Kidney (tissue), 14 donors: Measurements from ENCODE around the gene SH2D7. TPM values are rescaled to one million over a fixed set of nuclear protein-coding genes. Genes with fewer than 3 reads are reported as not detected.

Source experiments
- DNase-seq, 5 donors: peaks; one replicate each; pipeline ENCODE4 v3.0.0-alpha.2; 2013 to 2020
- FAIRE-seq: peaks from 2 replicates; lab custom pipeline; 2012; peaks lifted over from hg19 to GRCh38; lab: Jason Lieb, UNC
- H3K27ac ChIP-seq, 2 donors: one replicate each; pipeline ENCODE4 v1.7.0; 2013; ENCODE audit warnings: low read depth in 2 of 2, low read length in 2 of 2, inconsistent platforms in 1 of 2
- H3K27me3 ChIP-seq: one replicate; pipeline ENCODE4 v1.7.1; 2013; ENCODE audit warnings: low read length, inconsistent platforms; ENCODE audit not compliant: control insufficient read depth, insufficient read depth
- H3K36me3 ChIP-seq, 3 donors: one replicate each; pipeline versions ENCODE4 v1.7.0 to v1.7.1; 2013; ENCODE audit warnings: low read length in 3 of 3, control low read depth in 1 of 3, inconsistent platforms in 1 of 3; ENCODE audit not compliant: insufficient read depth in 3 of 3, control insufficient read depth in 2 of 3
- H3K4me1 ChIP-seq, 3 donors: one replicate each; pipeline versions ENCODE4 v1.7.0 to v1.7.1; 2013; ENCODE audit warnings: low read length in 3 of 3, inconsistent platforms in 1 of 3, low read depth in 1 of 3; ENCODE audit not compliant: control insufficient read depth in 2 of 3, insufficient read depth in 2 of 3
- H3K4me3 ChIP-seq, 3 donors: one replicate each; pipeline versions ENCODE4 v1.7.0 to v1.8.1; 2013; ENCODE audit warnings: low read length in 3 of 3, control low read depth in 1 of 3, inconsistent platforms in 1 of 3
- H3K9ac ChIP-seq, 3 donors: one replicate each; pipeline versions ENCODE4 v1.7.0 to v1.7.1; 2013; ENCODE audit warnings: low read length in 3 of 3, control low read depth in 1 of 3, inconsistent platforms in 1 of 3
- H3K9me3 ChIP-seq, 3 donors: one replicate each; pipeline versions ENCODE4 v1.7.0 to v1.7.1; 2013; ENCODE audit warnings: low read length in 3 of 3, control low read depth in 1 of 3, inconsistent platforms in 1 of 3; ENCODE audit not compliant: control insufficient read depth in 2 of 3, insufficient read depth in 1 of 3
- intact Hi-C: fragments of 100-400 bp; cut with DNase I; formaldehyde crosslinking; loops from one replicate; pipeline ENCODE4 v1.11.1; 2022
- polyA plus RNA-seq: library from polyadenylated mRNA; stranded (reverse); fragments of 350-450 nt; fragmentation: Illumina TruSeq; extraction: RNeasy Lipid Tissue Mini Kit (QIAGEN cat#74804); gene quantifications from one replicate; pipeline ENCODE4 v1.2.3, GENCODE V29; 2014; ENCODE audit warnings: low read depth, low replicate concordance; ENCODE audit not compliant: insufficient read depth
- total RNA-seq: library from RNA; stranded (reverse); fragmentation: NEBNext Ultra II Directional; extraction: Animal tissue kit (Norgen Biotek cat#: 25700); gene quantifications from one replicate; pipeline ENCODE4 v1.2.1, GENCODE V29; 2021
- TF ChIP-seq, protein P1 (sequence below): IDR thresholded peaks from 3 replicates; pipeline ENCODE4 v1.5.1; 2012; ENCODE audit warnings: mild to moderate bottlenecking, moderate library complexity, borderline replicate concordance; ENCODE audit not compliant: insufficient read depth; ENCODE audit errors: extremely low read depth
- donor health status: control.
- donor health status: control.
- donor health status: control.
- donor health status: control.
- donor health status: control.
- donor health status: DM: yes; HTN: yes; CAD: no.
- donor health status: Normal renal cell carcinoma (clear cell type).

Gene SH2D7
- total and polyA plus RNA-seq, 2 donors from 2014 or later, result not detected

DNA sequence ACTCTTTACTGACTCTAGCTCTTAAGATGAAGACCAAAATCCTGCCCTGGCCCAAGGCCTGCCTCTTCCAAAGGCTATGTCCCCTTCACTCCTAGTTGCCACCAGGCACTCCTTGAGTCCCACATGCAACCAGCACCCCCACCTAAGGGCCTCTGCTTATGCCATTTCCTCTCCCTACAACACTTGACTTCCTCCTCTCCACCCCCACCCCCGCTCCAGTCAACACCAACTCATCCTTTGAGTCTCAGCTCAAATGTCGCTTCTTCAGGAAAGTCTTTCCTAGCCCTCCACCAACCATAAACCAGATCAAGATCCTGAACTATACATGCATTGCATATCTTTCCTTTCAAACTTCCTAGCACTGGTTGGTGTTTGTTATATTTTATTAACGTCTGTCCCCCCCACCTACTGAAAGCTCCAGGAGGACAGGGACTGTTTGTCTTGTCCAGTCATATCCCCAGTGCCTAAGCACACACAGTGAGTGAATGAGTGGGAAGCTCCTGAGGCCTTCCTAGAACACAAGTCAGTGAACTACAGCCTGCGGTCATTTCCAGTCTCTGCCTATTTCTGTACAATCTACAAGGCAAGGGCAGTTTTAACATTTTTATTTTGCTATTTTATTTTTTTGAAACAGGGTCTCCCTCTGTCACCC, 22.2 kb upstream of the SH2D7 start:
- FAIRE-seq, result no peak
- TF ChIP-seq, protein P1, sequence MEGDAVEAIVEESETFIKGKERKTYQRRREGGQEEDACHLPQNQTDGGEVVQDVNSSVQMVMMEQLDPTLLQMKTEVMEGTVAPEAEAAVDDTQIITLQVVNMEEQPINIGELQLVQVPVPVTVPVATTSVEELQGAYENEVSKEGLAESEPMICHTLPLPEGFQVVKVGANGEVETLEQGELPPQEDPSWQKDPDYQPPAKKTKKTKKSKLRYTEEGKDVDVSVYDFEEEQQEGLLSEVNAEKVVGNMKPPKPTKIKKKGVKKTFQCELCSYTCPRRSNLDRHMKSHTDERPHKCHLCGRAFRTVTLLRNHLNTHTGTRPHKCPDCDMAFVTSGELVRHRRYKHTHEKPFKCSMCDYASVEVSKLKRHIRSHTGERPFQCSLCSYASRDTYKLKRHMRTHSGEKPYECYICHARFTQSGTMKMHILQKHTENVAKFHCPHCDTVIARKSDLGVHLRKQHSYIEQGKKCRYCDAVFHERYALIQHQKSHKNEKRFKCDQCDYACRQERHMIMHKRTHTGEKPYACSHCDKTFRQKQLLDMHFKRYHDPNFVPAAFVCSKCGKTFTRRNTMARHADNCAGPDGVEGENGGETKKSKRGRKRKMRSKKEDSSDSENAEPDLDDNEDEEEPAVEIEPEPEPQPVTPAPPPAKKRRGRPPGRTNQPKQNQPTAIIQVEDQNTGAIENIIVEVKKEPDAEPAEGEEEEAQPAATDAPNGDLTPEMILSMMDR, result no peak

DNA sequence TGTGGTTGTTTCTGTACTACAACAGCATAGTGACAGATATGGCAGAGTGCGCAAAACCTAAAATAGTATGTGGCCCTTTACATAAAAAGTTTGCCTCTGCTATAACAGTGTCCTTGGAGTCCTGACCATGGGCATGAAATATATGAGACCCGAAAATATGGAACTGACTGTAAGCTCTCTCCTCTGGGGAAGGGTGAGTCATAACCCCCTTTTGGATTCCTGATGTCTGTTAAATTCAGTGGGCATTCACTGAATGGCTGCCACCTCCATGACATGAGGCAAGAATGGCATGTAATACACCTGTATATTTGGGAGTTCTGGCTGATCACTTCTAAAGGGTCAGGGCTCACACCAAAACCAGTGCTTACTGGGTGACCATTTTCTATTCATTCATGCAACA, 21.0 kb upstream of the SH2D7 start:
- peak overlapping the region in 1 of 2 donors; percentile 87 for H3K27ac ChIP-seq
- TF ChIP-seq, protein P1, result no peak
- DNase-seq (no peak), FAIRE-seq (no peak)
- H3K4me3 ChIP-seq, result no peak overlapping the region
- peaks cover 19 to 44% (median 40%) of the 10 kb centered on the region in 3 donors for H3K4me1 ChIP-seq
- intact Hi-C loops, result no loop called here
- no peaks in the 10 kb centered on the region for H3K27me3 ChIP-seq
- no peaks in the 10 kb centered on the region for H3K36me3 ChIP-seq
- no peaks in the 10 kb centered on the region for H3K9me3 ChIP-seq
- no peak overlapping the region for H3K9ac ChIP-seq

More for the DNA sequence above, 22.2 kb upstream of the SH2D7 start:
- intact Hi-C loops, result no loop called here
- Histone ChIP-seq H3K4me1 (peaks cover 19 to 47% (median 44%) of the 10 kb centered on the region in 3 donors), H3K9ac (no peak overlapping the region), H3K36me3 (no peaks in the 10 kb centered on the region), H3K9me3 (no peaks in the 10 kb centered on the region), H3K27ac (peak overlapping the region in 1 of 2 donors; percentile 26), H3K4me3 (no peak overlapping the region), H3K27me3 (no peaks in the 10 kb centered on the region)
- DNase-seq, result no peak

DNA sequence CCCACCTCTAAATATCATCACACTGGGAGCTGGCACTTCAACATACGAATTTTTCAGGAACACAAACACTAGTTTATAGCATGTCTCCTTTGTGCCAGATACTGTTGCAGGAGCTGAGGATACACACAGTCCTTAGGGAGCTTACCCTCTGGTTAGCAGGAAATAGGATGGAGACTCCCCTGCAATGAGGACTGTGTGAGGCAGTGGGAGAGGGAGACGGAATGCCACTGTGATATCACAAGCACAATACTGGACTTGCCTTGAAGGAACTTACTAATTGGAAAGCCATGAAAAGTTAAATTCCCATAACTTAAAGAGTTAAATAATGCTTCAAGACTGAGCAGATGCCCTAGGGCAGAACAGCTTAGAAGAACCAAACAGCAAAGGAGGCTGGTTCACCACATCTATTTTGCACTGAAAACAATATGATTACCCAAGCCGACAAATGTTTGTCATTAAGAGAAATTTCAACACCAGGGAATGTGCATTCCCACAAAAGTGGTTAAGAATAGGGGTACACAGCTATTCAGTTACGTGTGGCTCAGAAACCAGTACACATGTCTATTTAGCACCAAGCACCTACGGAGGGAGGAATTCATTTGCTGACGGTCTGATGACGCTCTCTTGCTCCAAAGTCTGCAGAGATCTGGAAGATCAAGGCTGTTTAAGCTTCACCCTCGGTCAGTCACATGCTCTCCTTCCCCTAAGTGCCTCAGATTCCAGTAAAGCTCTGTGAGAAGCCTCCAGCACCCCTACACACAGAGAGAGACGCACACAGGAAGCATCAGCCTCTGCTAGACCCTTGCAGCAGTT, 20.1 kb upstream of the SH2D7 start:
- peak overlapping the region in 1 of 3 donors; percentile 10 for H3K4me3 ChIP-seq
- intact Hi-C loops, result no loop called here
- H3K36me3 ChIP-seq, result no peaks in the 10 kb centered on the region
- H3K9ac ChIP-seq, result peak overlapping the region in 1 of 3 donors; percentile 9
- TF ChIP-seq, protein P1, result no peak
- DNase-seq (peak in 2 of 5 donors; percentile 65 to 79), FAIRE-seq (no peak)
- H3K9me3 ChIP-seq, result no peaks in the 10 kb centered on the region
- peaks cover 16 to 41% (median 37%) of the 10 kb centered on the region in 3 donors for H3K4me1 ChIP-seq
- peak overlapping the region; percentile 36 to 87 for H3K27ac ChIP-seq
- no peaks in the 10 kb centered on the region for H3K27me3 ChIP-seq
